Measurements from ENCODE around the gene SLC10A1.
"Not testable (repeated sequence)": the region's sequence is repeated elsewhere in the genome, so short reads cannot be mapped to it uniquely, and the experiment has no call there.

Gene SLC10A1

GRCh38 chr14:69749956-69750355 lies 47.1 kb downstream of the SLC10A1 start:
- Mint-ChIP-seq H3K27ac (no peak overlapping the region), H3K4me3 (no peak overlapping the region), H3K9me3 (no peaks in the 10 kb centered on the region), H3K4me1 (ENCODE audit: low read depth) (peaks cover 9% of the 10 kb centered on the region), H3K36me3 (ENCODE audit: low read depth) (no peaks in the 10 kb centered on the region), H3K27me3 (ENCODE audit: low read depth) (peaks cover 2% of the 10 kb centered on the region)
- no peak for DNase-seq (ENCODE audit: low spot score)

GRCh38 chr14:69741055-69741454 lies 56.0 kb downstream of the SLC10A1 start:
- no peak for DNase-seq (ENCODE audit: low spot score)
- Mint-ChIP-seq H3K27me3 (ENCODE audit: low read depth) (peaks cover 4% of the 10 kb centered on the region), H3K27ac (no peak overlapping the region), H3K4me1 (ENCODE audit: low read depth) (peaks cover 2% of the 10 kb centered on the region), H3K9me3 (peaks cover 5% of the 10 kb centered on the region), H3K36me3 (ENCODE audit: low read depth) (peaks cover 3% of the 10 kb centered on the region), H3K4me3 (no peak overlapping the region)

DNA sequence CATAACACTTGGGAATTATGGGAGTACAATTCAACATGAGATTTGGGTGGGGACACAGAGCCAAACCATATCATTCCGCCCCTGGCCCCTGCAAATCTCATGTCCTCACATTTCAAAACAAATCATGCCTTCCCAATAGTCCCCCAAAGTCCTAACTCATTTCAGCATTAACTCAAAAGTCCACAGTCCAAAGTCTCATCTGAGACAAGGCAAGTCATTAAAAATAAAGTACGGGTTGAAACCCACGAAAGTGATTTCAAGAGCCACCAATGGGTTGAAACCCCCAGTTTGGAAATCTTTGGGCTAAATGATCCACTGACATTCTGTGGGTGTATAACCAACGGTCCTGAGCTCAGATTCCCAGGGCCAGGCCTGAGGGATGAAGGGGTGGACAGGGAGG lies 60.6 kb downstream of the SLC10A1 start:
- not testable (repeated sequence) for H3K27ac Mint-ChIP-seq; H3K36me3 Mint-ChIP-seq (ENCODE audit: low read depth); H3K4me3 Mint-ChIP-seq; DNase-seq (ENCODE audit: low spot score); H3K4me1 Mint-ChIP-seq (ENCODE audit: low read depth); H3K9me3 Mint-ChIP-seq
- H3K27me3 Mint-ChIP-seq (ENCODE audit: low read depth) = peaks cover 11% of the 10 kb centered on the region

- H3K4me3 Mint-ChIP-seq; H3K27ac Mint-ChIP-seq; DNase-seq (ENCODE audit: low spot score); H3K9me3 Mint-ChIP-seq; H3K36me3 Mint-ChIP-seq (ENCODE audit: low read depth): not testable (repeated sequence)
- Mint-ChIP-seq H3K4me1 (ENCODE audit: low read depth) (peaks cover 19% of the 10 kb centered on the region), H3K27me3 (ENCODE audit: low read depth) (peaks cover 11% of the 10 kb centered on the region)
Observed at GRCh38 chr14:69731919-69732598, 65.0 kb downstream of the SLC10A1 start.

GRCh38 chr14:69727860-69728259 lies 69.2 kb downstream of the SLC10A1 start:
- Mint-ChIP-seq H3K27ac (no peak overlapping the region), H3K27me3 (ENCODE audit: low read depth) (peaks cover 8% of the 10 kb centered on the region), H3K36me3 (ENCODE audit: low read depth) (no peaks in the 10 kb centered on the region), H3K4me1 (ENCODE audit: low read depth) (peaks cover 26% of the 10 kb centered on the region), H3K4me3 (no peak overlapping the region), H3K9me3 (no peaks in the 10 kb centered on the region)
- DNase-seq (ENCODE audit: low spot score) = no peak

DNA sequence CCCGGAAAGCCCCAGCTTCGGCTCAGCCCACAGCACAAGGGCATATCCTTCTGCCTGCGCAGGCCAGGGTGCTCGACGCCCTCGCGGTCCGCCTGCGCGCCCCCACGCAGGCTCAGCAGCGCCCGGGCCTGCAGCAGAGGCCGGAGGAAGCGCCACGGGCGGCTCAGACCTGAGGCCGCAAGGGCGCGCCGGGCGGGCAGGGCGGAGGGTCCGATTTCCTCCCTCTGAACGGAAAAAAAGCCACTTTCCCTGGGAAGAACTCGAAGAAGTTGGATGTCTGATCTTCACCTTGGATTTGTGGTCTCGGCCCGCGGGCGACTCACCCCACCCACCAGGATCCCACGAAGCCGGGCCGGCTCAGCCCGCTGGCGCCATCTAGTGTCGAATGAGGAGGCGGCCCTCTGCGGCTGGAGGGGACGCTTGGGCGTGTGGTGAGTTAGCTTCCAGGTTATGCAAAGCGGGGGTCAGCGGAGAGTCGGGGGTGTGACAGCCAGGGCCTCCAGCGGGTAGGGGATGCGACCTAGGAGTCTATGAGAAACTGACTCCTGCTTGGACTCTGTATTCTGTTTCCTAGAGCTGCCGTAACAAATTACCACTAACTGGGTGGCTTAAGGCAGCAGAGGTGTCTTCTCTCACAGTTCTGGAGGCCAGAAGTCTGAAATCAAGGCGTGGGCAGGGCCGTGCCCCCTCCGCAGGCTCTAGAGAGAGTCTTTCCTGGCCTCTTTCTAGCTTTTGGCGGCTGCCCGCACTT lies 70.1 kb downstream of the SLC10A1 start:
- DNase-seq (ENCODE audit: low spot score) = peak; percentile 78
- Mint-ChIP-seq H3K27me3 (ENCODE audit: low read depth) (peaks cover 4% of the 10 kb centered on the region), H3K9me3 (no peaks in the 10 kb centered on the region), H3K36me3 (ENCODE audit: low read depth) (no peaks in the 10 kb centered on the region), H3K4me3 (peak overlapping the region; percentile 67), H3K27ac (peak overlapping the region; percentile 67), H3K4me1 (ENCODE audit: low read depth) (peaks cover 26% of the 10 kb centered on the region)

Measured in T-helper 2 cell treated with Interferon-gamma antibody and Interleukin-4, amounts not matched to agents 5 μg/mL and 100 μg/mL, for 36 hours (primary cell).